Ishikawa (cell line): ENCODE results near the gene DHPS.

Experiments used
- CREB1 ChIP-seq: IDR thresholded peaks from 2 replicates; pipeline ENCODE4 v1.6.1; 2012; ENCODE audit warnings: low read depth
- EP300 ChIP-seq: IDR thresholded peaks from 2 replicates; pipeline ENCODE4 v1.6.1; 2012; ENCODE audit warnings: borderline replicate concordance
- FOXM1 ChIP-seq: IDR thresholded peaks from 2 replicates; pipeline ENCODE4 v1.6.1; 2012; ENCODE audit warnings: low read depth, borderline replicate concordance
- MAX ChIP-seq: IDR thresholded peaks from 2 replicates; pipeline ENCODE4 v1.6.1; 2012
- NFIC ChIP-seq: IDR thresholded peaks from 2 replicates; pipeline ENCODE4 v1.6.1; 2012
- REST ChIP-seq: IDR thresholded peaks from 2 replicates; pipeline ENCODE4 v1.6.1; 2012; ENCODE audit warnings: low read depth, mild to moderate bottlenecking
- TAF1 ChIP-seq: IDR thresholded peaks from 2 replicates; pipeline ENCODE4 v1.6.1; 2012; ENCODE audit warnings: low read depth, mild to moderate bottlenecking
- ZBTB7A ChIP-seq: IDR thresholded peaks from 2 replicates; pipeline ENCODE4 v1.6.1; 2012; ENCODE audit warnings: low read depth

GRCh38 chr19:12647490-12648071 lies 34.1 kb downstream of the DHPS start:
- TF ChIP-seq REST (no peak), ZBTB7A (no peak), EP300 (peak; percentile 14; the same call in 1 of the 2 replicates), NFIC (no peak), FOXM1 (no peak), CREB1 (no peak), MAX (peak; percentile 38; the same call in 1 of the 2 replicates), TAF1 (no peak)
